Keratinocyte (primary cell): Measurements from ENCODE around the gene CEP120.

Experiments
- CTCF ChIP-seq, 3 experiments: IDR thresholded peaks in 1 of 3; conservative IDR thresholded peaks in 1 of 3; optimal IDR thresholded peaks in 1 of 3; 2 replicates in 2 of 3; 3 replicates in 1 of 3; pipeline versions ENCODE3 to v1.5.1; 2011; ENCODE audit warnings: low read length in 3 of 3, mild to moderate bottlenecking in 3 of 3, moderate library complexity in 2 of 3, control low read depth in 1 of 3, inconsistent platforms in 1 of 3; ENCODE audit not compliant: insufficient read depth in 2 of 3; ENCODE audit errors: extremely low read depth in 1 of 3
- EZH2 ChIP-seq: IDR thresholded peaks from one replicate; pipeline ENCODE4 v1.6.1; 2012; ENCODE audit warnings: inconsistent platforms, mild to moderate bottlenecking, low read length, moderate library complexity

DNA sequence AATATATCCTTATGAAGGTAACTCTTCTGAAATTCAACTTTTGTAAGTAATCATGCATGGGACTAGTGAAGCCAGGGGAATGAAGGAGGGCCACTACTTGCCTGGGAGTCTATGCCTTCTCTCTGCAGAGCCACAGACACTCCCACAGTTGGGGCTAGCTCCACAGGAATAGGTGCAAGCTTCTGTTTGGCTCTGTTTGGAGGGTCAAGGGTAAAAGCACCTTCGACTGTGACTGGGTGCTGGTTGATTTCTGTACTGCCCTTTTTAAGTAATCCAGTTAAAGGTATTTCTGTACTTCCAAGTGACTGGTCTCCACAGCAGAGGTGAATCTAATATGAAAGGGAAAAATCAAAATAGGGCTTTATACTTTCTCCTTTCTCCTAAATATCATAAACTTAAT is 32.2 kb downstream of the CEP120 start:
- TF ChIP-seq EZH2 (no peak), CTCF (optimal IDR thresholded peaks at IDR 0.05 in 1 of 3, IDR thresholded peaks at IDR 0.05 in 1 of 3, conservative IDR thresholded peaks at IDR 0.05 in 1 of 3; ENCODE audit: extremely low read depth in 1 of 3, insufficient read depth in 2 of 3, low read length in 3 of 3) (no peak)
